ENCODE results near the gene LRRC3. TPM values are rescaled to one million over a fixed set of nuclear protein-coding genes. Genes with fewer than 3 reads are reported as not detected.

Gene LRRC3
- polyA plus RNA-seq, 1 experiment: 0.10 TPM

- no peak for TF ChIP-seq CTCF (IDR thresholded peaks at IDR 0.05; ENCODE audit: low read depth, low read length)
- H3K27me3 ChIP-seq (ENCODE audit: control insufficient read depth, insufficient read depth, low read length): no peaks in the 10 kb centered on the region
- ChIA-PET CTCF (no interaction called here), POLR2A (no interaction called here)
- H3K9me3 ChIP-seq (ENCODE audit: control insufficient read depth, insufficient read depth, low read length): peaks cover 86% of the 10 kb centered on the region
- no peak for DNase-seq (ENCODE audit: low read depth, low spot score)
- H3K27ac ChIP-seq (ENCODE audit: low read depth, low read length): no peak overlapping the region
- no peak overlapping the region for H3K4me3 ChIP-seq (ENCODE audit: low read depth, low read length)
Observed at GRCh38 chr21:44436111-44436611, 19.1 kb upstream of the LRRC3 start.

GRCh38 chr21:44436958-44437357 lies 18.4 kb upstream of the LRRC3 start:
- no peaks in the 10 kb centered on the region for H3K27me3 ChIP-seq (ENCODE audit: control insufficient read depth, insufficient read depth, low read length)
- DNase-seq (ENCODE audit: low read depth, low spot score): no peak
- POLR2A ChIA-PET: no interaction called here
- H3K4me3 ChIP-seq (ENCODE audit: low read depth, low read length): no peak overlapping the region
- CTCF ChIA-PET: no interaction called here
- no peak overlapping the region for H3K27ac ChIP-seq (ENCODE audit: low read depth, low read length)
- H3K9me3 ChIP-seq (ENCODE audit: control insufficient read depth, insufficient read depth, low read length): peaks cover 90% of the 10 kb centered on the region
- no peak for TF ChIP-seq CTCF (IDR thresholded peaks at IDR 0.05; ENCODE audit: low read depth, low read length)

GRCh38 chr21:44437371-44437695 lies 18.0 kb upstream of the LRRC3 start:
- POLR2A ChIA-PET: no interaction called here
- no peak for DNase-seq (ENCODE audit: low read depth, low spot score)
- no peak for TF ChIP-seq CTCF (IDR thresholded peaks at IDR 0.05; ENCODE audit: low read depth, low read length)
- CTCF ChIA-PET: no interaction called here
- Histone ChIP-seq H3K4me3 (ENCODE audit: low read depth, low read length) (no peak overlapping the region), H3K27me3 (ENCODE audit: control insufficient read depth, insufficient read depth, low read length) (no peaks in the 10 kb centered on the region), H3K27ac (ENCODE audit: low read depth, low read length) (no peak overlapping the region), H3K9me3 (ENCODE audit: control insufficient read depth, insufficient read depth, low read length) (peaks cover 93% of the 10 kb centered on the region)

- DNase-seq (ENCODE audit: low read depth, low spot score): no peak
- ChIA-PET POLR2A (no interaction called here), CTCF (no interaction called here)
- Histone ChIP-seq H3K27me3 (ENCODE audit: control insufficient read depth, insufficient read depth, low read length) (no peaks in the 10 kb centered on the region), H3K9me3 (ENCODE audit: control insufficient read depth, insufficient read depth, low read length) (peaks cover 93% of the 10 kb centered on the region), H3K4me3 (ENCODE audit: low read depth, low read length) (no peak overlapping the region), H3K27ac (ENCODE audit: low read depth, low read length) (no peak overlapping the region)
- no peak for TF ChIP-seq CTCF (IDR thresholded peaks at IDR 0.05; ENCODE audit: low read depth, low read length)
Observed at GRCh38 chr21:44437696-44438431, 17.4 kb upstream of the LRRC3 start.

- DNase-seq (ENCODE audit: low read depth, low spot score): no peak
- Histone ChIP-seq H3K4me3 (ENCODE audit: low read depth, low read length) (no peak overlapping the region), H3K27me3 (ENCODE audit: control insufficient read depth, insufficient read depth, low read length) (no peaks in the 10 kb centered on the region), H3K27ac (ENCODE audit: low read depth, low read length) (no peak overlapping the region), H3K9me3 (ENCODE audit: control insufficient read depth, insufficient read depth, low read length) (peaks cover 93% of the 10 kb centered on the region)
- CTCF ChIA-PET: no interaction called here
- POLR2A ChIA-PET: no interaction called here
- TF ChIP-seq CTCF (IDR thresholded peaks at IDR 0.05; ENCODE audit: low read depth, low read length): no peak
Observed at GRCh38 chr21:44438531-44439210, 16.6 kb upstream of the LRRC3 start.

All from AG04450 (cell line).